CD4-positive, alpha-beta memory T cell (primary cell): ENCODE results near the gene DMAC2L. TPM values are rescaled to one million over a fixed set of nuclear protein-coding genes. Genes with fewer than 3 reads are reported as not detected.

ENCODE experiments used
- CTCF ChIA-PET: fragments of 350-600 bp; sonication (Branson Sonifier 250); formaldehyde crosslinking; loops from one replicate; lab custom pipeline; 2021; ENCODE audit warnings: inconsistent platforms; ENCODE audit not compliant: partially characterized antibody; lab: Charles Lee
- POLR2A ChIA-PET: fragments of 350-600 bp; sonication (Branson Sonifier 250); formaldehyde crosslinking; loops from one replicate; lab custom pipeline; 2021; ENCODE audit not compliant: partially characterized antibody; lab: Charles Lee
- DNase-seq, 5 donors: peaks; one replicate each; pipeline versions ENCODE4 v3.0.0 to v3.0.0-alpha.2; 2020 to 2022; ENCODE audit warnings: mixed read lengths in 1 of 5
- H3K27ac ChIP-seq: one replicate; pipeline ENCODE4 v1.7.0; 2013; ENCODE audit warnings: low read depth, low read length
- H3K27me3 ChIP-seq: 2 replicates; pipeline ENCODE4 v1.7.0; 2013; ENCODE audit warnings: mild to moderate bottlenecking, low read length, moderate library complexity; ENCODE audit not compliant: insufficient read depth
- H3K36me3 ChIP-seq: 2 replicates; pipeline ENCODE4 v1.7.0; 2013; ENCODE audit warnings: mild to moderate bottlenecking, low read length, moderate library complexity; ENCODE audit not compliant: insufficient read depth
- H3K4me1 ChIP-seq: 2 replicates; pipeline ENCODE4 v1.7.0; 2013; ENCODE audit warnings: mild to moderate bottlenecking, low read length, moderate library complexity; ENCODE audit not compliant: insufficient read depth
- H3K4me3 ChIP-seq, 2 donors: one replicate each; pipeline ENCODE4 v1.7.0; 2013; ENCODE audit warnings: low read length in 2 of 2, mild to moderate bottlenecking in 1 of 2
- H3K9me3 ChIP-seq, 2 donors: one replicate each; pipeline ENCODE4 v1.7.0; 2013; ENCODE audit warnings: low read length in 2 of 2, control low read depth in 1 of 2; ENCODE audit not compliant: control insufficient read depth in 1 of 2
- H3K27ac Mint-ChIP-seq, 7 donors: one replicate each; pipeline ENCODE4 v1.8.0; 2020 to 2021; ENCODE audit warnings: mixed read lengths in 7 of 7, mild to moderate bottlenecking in 6 of 7, inconsistent platforms in 3 of 7, moderate library complexity in 3 of 7
- H3K27me3 Mint-ChIP-seq, 2 donors: one replicate each; pipeline ENCODE4 v1.8.0; 2020 to 2021; ENCODE audit warnings: mixed read lengths in 2 of 2
- H3K36me3 Mint-ChIP-seq, 2 donors: one replicate each; pipeline ENCODE4 v1.8.0; 2020 to 2021; ENCODE audit warnings: mixed read lengths in 2 of 2, inconsistent platforms in 1 of 2, mild to moderate bottlenecking in 1 of 2
- H3K4me1 Mint-ChIP-seq, 4 donors: one replicate each; pipeline ENCODE4 v1.8.0; 2020 to 2021; ENCODE audit warnings: mixed read lengths in 4 of 4, mild to moderate bottlenecking in 1 of 4
- H3K4me3 Mint-ChIP-seq, 8 donors: one replicate each; pipeline ENCODE4 v1.8.0; 2020 to 2021; ENCODE audit warnings: mixed read lengths in 8 of 8, mild to moderate bottlenecking in 7 of 8, moderate library complexity in 6 of 8, inconsistent platforms in 3 of 8
- H3K9me3 Mint-ChIP-seq, 8 donors: one replicate each; pipeline ENCODE4 v1.8.0; 2020 to 2021; ENCODE audit warnings: mixed read lengths in 8 of 8, mild to moderate bottlenecking in 5 of 8, inconsistent platforms in 3 of 8, moderate library complexity in 1 of 8
- intact Hi-C: fragments of 100-400 bp; cut with micrococcal nuclease; formaldehyde crosslinking; loops from one replicate; pipeline ENCODE4 v1.15.1; 2023
- microRNA-seq: library from miRNA; unstranded; fragments of <30 nt; microRNA quantifications from one replicate; pipeline ENCODE4 v1.2.0, GENCODE V29; 2021; ENCODE audit warnings: borderline replicate concordance, borderline number of aligned reads, borderline microRNAs expressed, mixed read lengths
- polyA plus RNA-seq, 2 donors: library from polyadenylated mRNA; unstranded; fragments of 300-500 nt; fragmentation: Illumina TruSeq; gene quantifications; one replicate each; pipeline ENCODE4 v1.2.3, GENCODE V29; 2021
- total RNA-seq, 2 experiments: library from RNA; stranded (reverse); gene quantifications; one replicate each; pipeline ENCODE4 v1.2.3, GENCODE V29; 2021

DMAC2L gene
- total and polyA plus RNA-seq, 4 experiments from 2014 or later, result 14.3 to 19.5 (median 17.4) TPM

GRCh38 chr14:50375760-50376159 lies 63.6 kb downstream of the DMAC2L start:
- no peaks in the 10 kb centered on the region for H3K9me3 ChIP-seq
- no peak for DNase-seq
- H3K27me3 Mint-ChIP-seq, result no peaks in the 10 kb centered on the region
- intact Hi-C loops, result no loop called here
- CTCF ChIA-PET, result no interaction called here
- H3K4me1 ChIP-seq, result no peaks in the 10 kb centered on the region
- no peak overlapping the region for H3K27ac ChIP-seq
- H3K27ac Mint-ChIP-seq, result no peak overlapping the region
- no peaks in the 10 kb centered on the region for H3K36me3 Mint-ChIP-seq
- H3K4me1 Mint-ChIP-seq, result no peaks in the 10 kb centered on the region
- POLR2A ChIA-PET, result no interaction called here
- no peak overlapping the region for H3K4me3 Mint-ChIP-seq
- no peaks in the 10 kb centered on the region for H3K9me3 Mint-ChIP-seq
- no peaks in the 10 kb centered on the region for H3K36me3 ChIP-seq
- peaks cover 4% of the 10 kb centered on the region for H3K27me3 ChIP-seq
- H3K4me3 ChIP-seq, result no peak overlapping the region

Small RNA genes lying within 50 kb of the gene (microRNA-seq; reads per million reads assigned to microRNA genes)
- gene MIR4504, result not detected

Other genes starting within 250 kb of the DMAC2L start
- 10 to 100 TPM; 17.3 to 20.1 TPM for gene VCPKMT, start 195.8 kb upstream of the DMAC2L start, total RNA-seq
- gene VCPKMT, start 195.8 kb upstream of the DMAC2L start, polyA plus RNA-seq, result 10 to 100 TPM; 13.0 to 13.2 TPM
- 10 to 100 TPM; 42.1 to 43.4 TPM for gene SOS2, start 80.7 kb upstream of the DMAC2L start, total RNA-seq
- 10 to 100 TPM in 1 of 2 donors, 1 to 10 TPM in 1; 7.4 to 17.3 TPM for gene SOS2, start 80.7 kb upstream of the DMAC2L start, polyA plus RNA-seq
- gene L2HGDH, start 95 bp upstream of the DMAC2L start, total RNA-seq, result 1 to 10 TPM; 4.9 to 5.5 TPM
- gene L2HGDH, start 95 bp upstream of the DMAC2L start, polyA plus RNA-seq, result 1 to 10 TPM; 3.0 to 6.1 TPM
- 1 to 10 TPM; 6.4 to 6.5 TPM for gene CDKL1, start 84.6 kb downstream of the DMAC2L start, total RNA-seq
- 10 to 100 TPM in 1 of 2 donors, 1 to 10 TPM in 1; 1.6 to 12.0 TPM for gene CDKL1, start 84.6 kb downstream of the DMAC2L start, polyA plus RNA-seq
- gene MAP4K5, start 220.2 kb downstream of the DMAC2L start, total RNA-seq, result 10 to 100 TPM; 42.6 to 43.0 TPM
- 10 to 100 TPM in 1 of 2 donors, 1 to 10 TPM in 1; 5.9 to 20.4 TPM for gene MAP4K5, start 220.2 kb downstream of the DMAC2L start, polyA plus RNA-seq
- gene ATL1, start 247.8 kb downstream of the DMAC2L start, total RNA-seq, result 1 to 10 TPM in 1 of 2 experiments, under 1 TPM in 1; 0.64 to 1.6 TPM
- 1 to 10 TPM; 1.6 to 2.1 TPM for gene ATL1, start 247.8 kb downstream of the DMAC2L start, polyA plus RNA-seq